Sigmoid colon (tissue), 7 donors: Measurements from ENCODE around the gene NDUFA5. TPM values are rescaled to one million over a fixed set of nuclear protein-coding genes. Genes with fewer than 3 reads are reported as not detected.
"Not testable (repeated sequence)": the region's sequence is repeated elsewhere in the genome, so short reads cannot be mapped to it uniquely, and the experiment has no call there.

Experiments
- DNase-seq: peaks from one replicate; pipeline ENCODE4 v3.0.0-alpha.2; 2019
- H3K27ac ChIP-seq, 4 donors: fragments of 200-600 bp; sonication (generic); one replicate each; pipeline ENCODE4 v1.5.1; 2016 to 2019; ENCODE audit warnings: mild to moderate bottlenecking in 1 of 4
- H3K27me3 ChIP-seq, 3 donors: fragments of 200-600 bp; sonication (generic); one replicate each; pipeline ENCODE4 v1.5.1; 2019; ENCODE audit warnings: mild to moderate bottlenecking in 1 of 3
- H3K36me3 ChIP-seq, 4 donors: fragments of 200-600 bp; sonication (generic); one replicate each; pipeline ENCODE4 v1.5.1; 2016 to 2019
- H3K4me1 ChIP-seq, 4 donors: fragments of 200-600 bp; sonication (generic); one replicate each; pipeline ENCODE4 v1.5.1; 2017 to 2019
- H3K4me3 ChIP-seq, 4 donors: fragments of 200-600 bp; sonication (generic); one replicate each; pipeline ENCODE4 v1.5.1; 2017 to 2019; ENCODE audit warnings: mild to moderate bottlenecking in 2 of 4, moderate library complexity in 1 of 4
- H3K9me3 ChIP-seq, 4 donors: fragments of 200-600 bp in 3 of 4; sonication (generic) in 3 of 4; one replicate each; pipeline versions ENCODE4 v1.5.1 to v1.6.1; 2013 to 2019
- CTCF ChIP-seq, 4 experiments: fragments of 450-650 bp in 3 of 4; fragments of 200-600 bp in 1 of 4; IDR thresholded peaks; one replicate each; pipeline ENCODE4 v1.5.1; 2016 to 2019; ENCODE audit warnings: antibody characterized with exemption in 4 of 4, mild to moderate bottlenecking in 3 of 4, moderate library complexity in 2 of 4
- EP300 ChIP-seq, 4 donors: sonication (generic); formaldehyde crosslinking; IDR thresholded peaks; one replicate each; pipeline ENCODE4 v1.6.1; 2017; ENCODE audit warnings: antibody characterized with exemption in 4 of 4
- POLR2A ChIP-seq, 2 donors: fragments of 450-650 bp; IDR thresholded peaks; one replicate each; pipeline ENCODE4 v1.6.1; 2016; ENCODE audit warnings: antibody characterized with exemption in 2 of 2, mild to moderate bottlenecking in 2 of 2, moderate library complexity in 2 of 2
- POLR2AphosphoS5 ChIP-seq, 4 donors: sonication (generic); formaldehyde crosslinking; IDR thresholded peaks; one replicate each; pipeline ENCODE4 v1.6.1; 2017; ENCODE audit warnings: antibody characterized with exemption in 4 of 4
- WGBS, 2 donors: extraction: QIAGEN DNeasy Blood & Tissue Kit; methylation state at CpG; one replicate each; pipeline ENCODE4 v1.1.7; 2013; 5-methylcytosine and 5-hydroxymethylcytosine counted together
- intact Hi-C: fragments of 100-400 bp; cut with DNase I; formaldehyde crosslinking; loops from one replicate; pipeline ENCODE4 v1.15.1; 2023
- polyA plus RNA-seq, 3 donors: library from polyadenylated mRNA; stranded (reverse); fragments of 200-250 nt; gene quantifications; one replicate each; pipeline ENCODE4 v1.2.3, GENCODE V29; 2013
- total RNA-seq, 4 donors: library from RNA; depleted of rRNA; stranded (reverse); fragments of >200 nt; gene quantifications; one replicate each; pipeline ENCODE4 v1.1.0, GENCODE V29; 2016
- donor health status: healthy with polysubstance abuse.
- donor health status: Bipolar disorder and iron deficiency.
- donor health status: healthy.

NDUFA5 gene
- total and polyA plus RNA-seq, 7 donors: 55.6 to 211 (median 97.4) TPM

- peak overlapping the region; percentile 66 to 98 (median 91) for H3K4me3 ChIP-seq
- intact Hi-C loops: loop anchor here (1.0 to 10.0 kb wide), 4 partner anchors 22 to 1412 kb away; partner anchors contain the start of genes AASS and WASL
Observed at GRCh38 chr7:123557016-123557397, 611 bp downstream of the NDUFA5 start.

GRCh38 chr7:123555484-123555883 lies 2.1 kb downstream of the NDUFA5 start:
- DNase-seq: no peak
- Histone ChIP-seq H3K4me3 (no peak overlapping the region), H3K4me1 (peaks cover 0 to 42% (median 31%) of the 10 kb centered on the region in 4 donors), H3K36me3 (peaks cover 0 to 28% (median 2%) of the 10 kb centered on the region in 4 donors), H3K27ac (no peak overlapping the region), H3K9me3 (no peaks in the 10 kb centered on the region), H3K27me3 (no peaks in the 10 kb centered on the region)
- intact Hi-C loops: loop anchor here (5.0 to 10.0 kb wide), 2 partner anchors 63 to 1411 kb away; partner anchors contain the start of gene AASS
- TF ChIP-seq EP300 (IDR thresholded peaks at IDR 0.05) (no peak), CTCF (IDR thresholded peaks at IDR 0.05) (no peak), POLR2AphosphoS5 (IDR thresholded peaks at IDR 0.05) (no peak), POLR2A (IDR thresholded peaks at IDR 0.05) (no peak)

More at GRCh38 chr7:123557016-123557397, 611 bp downstream of the NDUFA5 start:
- H3K9me3 ChIP-seq: no peaks in the 10 kb centered on the region
- 1 to 6% methylated on average over 12 of the region's 12 CpGs for WGBS, 2 donors
- peaks cover 0 to 42% (median 31%) of the 10 kb centered on the region in 4 donors for H3K4me1 ChIP-seq
- peaks cover 0 to 28% (median 2%) of the 10 kb centered on the region in 4 donors for H3K36me3 ChIP-seq
- no peak for TF ChIP-seq EP300 (IDR thresholded peaks at IDR 0.05)
- TF ChIP-seq POLR2A (IDR thresholded peaks at IDR 0.05): no peak
- no peak for TF ChIP-seq CTCF (IDR thresholded peaks at IDR 0.05)
- no peak for TF ChIP-seq POLR2AphosphoS5 (IDR thresholded peaks at IDR 0.05)
- DNase-seq: no peak
- no peaks in the 10 kb centered on the region for H3K27me3 ChIP-seq
- peak overlapping the region; percentile 87 to 96 (median 92) for H3K27ac ChIP-seq

- no peak for TF ChIP-seq POLR2A (IDR thresholded peaks at IDR 0.05)
- Histone ChIP-seq H3K27me3 (no peaks in the 10 kb centered on the region), H3K4me3 (no peak overlapping the region), H3K4me1 (peaks cover 0 to 45% (median 32%) of the 10 kb centered on the region in 4 donors), H3K36me3 (peaks cover 0 to 49% (median 6%) of the 10 kb centered on the region in 4 donors), H3K27ac (no peak overlapping the region), H3K9me3 (no peaks in the 10 kb centered on the region)
- DNase-seq: no peak
- intact Hi-C loops: loop anchor here (10.0 kb wide), 1 partner anchor 1408 kb away; the partner anchor contains the start of gene AASS
- WGBS, 2 donors: 88 to 91% methylated on average over 3 of the region's 3 CpGs
Observed at GRCh38 chr7:123553159-123553558, 4.5 kb downstream of the NDUFA5 start.

GRCh38 chr7:123552641-123553040 lies 5.0 kb downstream of the NDUFA5 start:
- intact Hi-C loops: loop anchor here (10.0 kb wide), 1 partner anchor 1408 kb away; the partner anchor contains the start of gene AASS
- Histone ChIP-seq H3K36me3 (peaks cover 0 to 51% (median 7%) of the 10 kb centered on the region in 4 donors), H3K4me1 (peaks cover 0 to 47% (median 32%) of the 10 kb centered on the region in 4 donors), H3K27me3 (no peaks in the 10 kb centered on the region), H3K4me3 (no peak overlapping the region), H3K27ac (no peak overlapping the region), H3K9me3 (no peaks in the 10 kb centered on the region)
- WGBS, 2 donors: 95 to 98% methylated on average over 2 of the region's 2 CpGs
- DNase-seq: no peak
- TF ChIP-seq CTCF (IDR thresholded peaks at IDR 0.05): no peak
- no peak for TF ChIP-seq EP300 (IDR thresholded peaks at IDR 0.05)
- no peak for TF ChIP-seq POLR2AphosphoS5 (IDR thresholded peaks at IDR 0.05)
- no peak for TF ChIP-seq POLR2A (IDR thresholded peaks at IDR 0.05)

GRCh38 chr7:123552134-123552533 lies 5.5 kb downstream of the NDUFA5 start:
- not testable (repeated sequence) for H3K27me3 ChIP-seq, H3K4me3 ChIP-seq, DNase-seq, H3K27ac ChIP-seq, H3K9me3 ChIP-seq
- Histone ChIP-seq H3K4me1 (peaks cover 0 to 47% (median 32%) of the 10 kb centered on the region in 4 donors), H3K36me3 (peaks cover 0 to 52% (median 7%) of the 10 kb centered on the region in 4 donors)
- intact Hi-C loops: loop anchor here (10.0 kb wide), 1 partner anchor 1407 kb away; the partner anchor contains the start of gene AASS

GRCh38 chr7:123548406-123548805 lies 9.2 kb downstream of the NDUFA5 start:
- TF ChIP-seq EP300 (IDR thresholded peaks at IDR 0.05): no peak
- TF ChIP-seq POLR2A (IDR thresholded peaks at IDR 0.05): no peak
- no peak for TF ChIP-seq CTCF (IDR thresholded peaks at IDR 0.05)
- TF ChIP-seq POLR2AphosphoS5 (IDR thresholded peaks at IDR 0.05): no peak

More at GRCh38 chr7:123548406-123548805, 9.2 kb downstream of the NDUFA5 start:
- DNase-seq: no peak
- no peak overlapping the region for H3K27ac ChIP-seq
- peaks cover 0 to 55% (median 7%) of the 10 kb centered on the region in 4 donors for H3K36me3 ChIP-seq
- H3K9me3 ChIP-seq: no peaks in the 10 kb centered on the region
- 82 to 90% methylated on average over 1 of the region's 1 CpG for WGBS, 2 donors
- H3K27me3 ChIP-seq: no peaks in the 10 kb centered on the region
- peaks cover 0 to 12% (median 4%) of the 10 kb centered on the region in 4 donors for H3K4me1 ChIP-seq
- no peak overlapping the region for H3K4me3 ChIP-seq
- intact Hi-C loops: no loop called here
